Neural progenitor cell (in vitro differentiated cells): Measurements from ENCODE around the gene SCN2B. TPM values are rescaled to one million over a fixed set of nuclear protein-coding genes. Genes with fewer than 3 reads are reported as not detected.

Experiments used
- DNase-seq: peaks from one replicate; pipeline ENCODE4 v3.0.0-alpha.2; 2016; ENCODE audit warnings: low spot score
- H2AFZ ChIP-seq: fragments of 200-600 bp; sonication (generic); replicated peaks from 2 replicates; pipeline ENCODE4 v1.6.1; 2016; ENCODE audit warnings: antibody characterized with exemption
- H3F3A ChIP-seq: fragments of 200-600 bp; sonication (generic); 2 replicates; pipeline ENCODE4 v1.6.1; 2016; ENCODE audit warnings: antibody characterized with exemption, low read depth
- H3K27ac ChIP-seq: fragments of 200-600 bp; sonication (generic); 2 replicates; pipeline ENCODE4 v1.5.1; 2016; ENCODE audit warnings: mild to moderate bottlenecking
- H3K27me3 ChIP-seq: fragments of 200-600 bp; sonication (generic); 2 replicates; pipeline ENCODE4 v1.6.1; 2016; ENCODE audit warnings: mild to moderate bottlenecking, moderate library complexity
- H3K36me3 ChIP-seq: fragments of 200-600 bp; sonication (generic); 2 replicates; pipeline ENCODE4 v1.5.1; 2016
- H3K4me1 ChIP-seq: fragments of 200-600 bp; sonication (generic); 2 replicates; pipeline ENCODE4 v1.6.1; 2016; ENCODE audit warnings: mixed run types
- H3K4me2 ChIP-seq: fragments of 200-600 bp; sonication (generic); 2 replicates; pipeline ENCODE4 v1.6.1; 2016
- H3K4me3 ChIP-seq: fragments of 200-600 bp; sonication (generic); 2 replicates; pipeline ENCODE4 v1.5.1; 2016
- H3K79me2 ChIP-seq: fragments of 200-600 bp; sonication (generic); 2 replicates; pipeline ENCODE4 v1.6.1; 2016; ENCODE audit warnings: low read depth
- H3K9ac ChIP-seq: fragments of 200-600 bp; sonication (generic); 2 replicates; pipeline ENCODE4 v1.6.1; 2016
- H3K9me3 ChIP-seq: fragments of 200-600 bp; sonication (generic); 2 replicates; pipeline ENCODE4 v1.5.1; 2016; ENCODE audit warnings: low read depth
- H4K20me1 ChIP-seq: fragments of 200-600 bp; sonication (generic); 2 replicates; pipeline ENCODE4 v1.6.1; 2016; ENCODE audit warnings: low read depth
- H3K27ac Mint-ChIP-seq: 3 replicates; pipeline ENCODE4 v1.8.0; 2021; ENCODE audit warnings: mixed read lengths
- H3K27me3 Mint-ChIP-seq: 2 replicates; pipeline ENCODE4 v1.8.0; 2022; ENCODE audit warnings: low read depth, mild to moderate bottlenecking, inconsistent platforms, moderate library complexity, mixed read lengths; ENCODE audit not compliant: insufficient read depth
- H3K36me3 Mint-ChIP-seq: 3 replicates; pipeline ENCODE4 v1.8.0; 2021; ENCODE audit warnings: mixed read lengths
- H3K4me1 Mint-ChIP-seq: 3 replicates; pipeline ENCODE4 v1.8.0; 2021; ENCODE audit warnings: mixed read lengths
- H3K4me3 Mint-ChIP-seq: 3 replicates; pipeline ENCODE4 v1.8.0; 2021; ENCODE audit warnings: mild to moderate bottlenecking, moderate library complexity, mixed read lengths
- H3K9me3 Mint-ChIP-seq: 3 replicates; pipeline ENCODE4 v1.8.0; 2020; ENCODE audit warnings: mixed read lengths
- CTCF ChIP-seq: fragments of 200-600 bp; sonication (generic); IDR thresholded peaks from 2 replicates; pipeline ENCODE4 v1.5.1; 2017; ENCODE audit warnings: antibody characterized with exemption, mild to moderate bottlenecking
- EZH2 ChIP-seq: fragments of 200-600 bp; sonication (generic); IDR thresholded peaks from 2 replicates; pipeline ENCODE4 v1.6.1; 2017; ENCODE audit warnings: antibody characterized with exemption, mild to moderate bottlenecking, moderate library complexity
- EZH2phosphoT487 ChIP-seq: fragments of 200-600 bp; sonication (generic); IDR thresholded peaks from 2 replicates; pipeline ENCODE4 v1.6.1; 2017; ENCODE audit warnings: antibody characterized with exemption
- total RNA-seq: library from RNA; depleted of rRNA; stranded (reverse); fragments of >200 nt; gene quantifications from 2 replicates; pipeline ENCODE4 v1.2.3, GENCODE V29; 2015; ENCODE audit warnings: low replicate concordance

Gene SCN2B
- total RNA-seq, 1 donor from 2014 or later: 0.15 TPM

GRCh38 chr11:118213781-118214180, 37.3 kb upstream of the SCN2B start:
- no peak for TF ChIP-seq EZH2
- no peak for TF ChIP-seq CTCF
- no peak for TF ChIP-seq EZH2phosphoT487
- peaks cover 26% of the 10 kb centered on the region for H3K4me1 Mint-ChIP-seq
- H3K4me2 ChIP-seq: peak overlapping the region; percentile 59
- no peak overlapping the region for H3K4me3 Mint-ChIP-seq
- peaks cover 10% of the 10 kb centered on the region for H3K27me3 Mint-ChIP-seq
- H4K20me1 ChIP-seq: no peaks in the 10 kb centered on the region
- H3K79me2 ChIP-seq: no peaks in the 10 kb centered on the region
- H2AFZ ChIP-seq: peak overlapping the region; percentile 44
- no peaks in the 10 kb centered on the region for H3K9me3 Mint-ChIP-seq
- peaks cover 45% of the 10 kb centered on the region for H3F3A ChIP-seq
- H3K36me3 Mint-ChIP-seq: no peaks in the 10 kb centered on the region
- H3K9ac ChIP-seq: no peak overlapping the region
- H3K4me1 ChIP-seq: peaks cover 47% of the 10 kb centered on the region
- H3K27ac Mint-ChIP-seq: no peak overlapping the region
- H3K9me3 ChIP-seq: no peaks in the 10 kb centered on the region
- no peaks in the 10 kb centered on the region for H3K27me3 ChIP-seq
- no peaks in the 10 kb centered on the region for H3K36me3 ChIP-seq
- DNase-seq: no peak
- no peak overlapping the region for H3K4me3 ChIP-seq
- no peak overlapping the region for H3K27ac ChIP-seq

GRCh38 chr11:118213201-118213600, 36.8 kb upstream of the SCN2B start:
- Histone ChIP-seq H3K27ac (peak overlapping the region; percentile 63), H3K4me3 (no peak overlapping the region), H3K4me2 (peak overlapping the region; percentile 59), H3K9me3 (no peaks in the 10 kb centered on the region), H4K20me1 (no peaks in the 10 kb centered on the region), H3K36me3 (no peaks in the 10 kb centered on the region), H2AFZ (peak overlapping the region; percentile 44), H3K79me2 (no peaks in the 10 kb centered on the region), H3K4me1 (peaks cover 47% of the 10 kb centered on the region), H3K9ac (no peak overlapping the region), H3K27me3 (no peaks in the 10 kb centered on the region), H3F3A (peaks cover 45% of the 10 kb centered on the region)
- no peak overlapping the region for H3K27ac Mint-ChIP-seq
- no peaks in the 10 kb centered on the region for H3K9me3 Mint-ChIP-seq
- peaks cover 26% of the 10 kb centered on the region for H3K4me1 Mint-ChIP-seq
- H3K36me3 Mint-ChIP-seq: no peaks in the 10 kb centered on the region
- peaks cover 10% of the 10 kb centered on the region for H3K27me3 Mint-ChIP-seq
- TF ChIP-seq EZH2phosphoT487 (no peak), CTCF (no peak), EZH2 (no peak)
- no peak overlapping the region for H3K4me3 Mint-ChIP-seq
- DNase-seq: no peak

GRCh38 chr11:118212781-118213191, 36.3 kb upstream of the SCN2B start:
- Histone ChIP-seq H3K27ac (peak overlapping the region; percentile 63), H3K36me3 (no peaks in the 10 kb centered on the region), H3K4me1 (peaks cover 47% of the 10 kb centered on the region), H3K4me3 (no peak overlapping the region), H3K9me3 (no peaks in the 10 kb centered on the region), H3K9ac (no peak overlapping the region), H3K79me2 (no peaks in the 10 kb centered on the region), H3K27me3 (no peaks in the 10 kb centered on the region), H3F3A (peaks cover 45% of the 10 kb centered on the region), H4K20me1 (no peaks in the 10 kb centered on the region), H2AFZ (no peak overlapping the region), H3K4me2 (peak overlapping the region; percentile 59)
- Mint-ChIP-seq H3K27me3 (peaks cover 10% of the 10 kb centered on the region), H3K9me3 (no peaks in the 10 kb centered on the region), H3K36me3 (no peaks in the 10 kb centered on the region), H3K27ac (no peak overlapping the region), H3K4me3 (no peak overlapping the region), H3K4me1 (peaks cover 26% of the 10 kb centered on the region)
- peak; percentile 45 for DNase-seq
- TF ChIP-seq EZH2phosphoT487 (no peak), CTCF (no peak), EZH2 (no peak)
